GM12878 (cell line): Measurements from ENCODE around the gene CHRND. TPM values are rescaled to one million over a fixed set of nuclear protein-coding genes. Genes with fewer than 3 reads are reported as not detected.

Experiments
- CHD4 ChIP-seq: fragments of 200-600 bp; sonication (generic); IDR thresholded peaks from 2 replicates; pipeline ENCODE4 v1.6.1; 2016; ENCODE audit warnings: mild to moderate bottlenecking
- FOXK2 ChIP-seq: fragments of 450-650 bp; IDR thresholded peaks from 2 replicates; pipeline ENCODE4 v1.6.1; 2017; ENCODE audit warnings: mild to moderate bottlenecking, moderate library complexity
- IKZF1 ChIP-seq: fragments of 450-650 bp; conservative IDR thresholded peaks from 2 replicates; pipeline ENCODE4 v1.6.1; 2017; ENCODE audit warnings: antibody characterized with exemption, mild to moderate bottlenecking
- NFXL1 ChIP-seq: fragments of 450-650 bp; IDR thresholded peaks from 2 replicates; pipeline ENCODE4 v1.6.1; 2017; ENCODE audit warnings: antibody characterized with exemption, mild to moderate bottlenecking, borderline replicate concordance
- NR2F1 ChIP-seq: fragments of 450-650 bp; conservative IDR thresholded peaks from 2 replicates; pipeline ENCODE4 v1.6.1; 2017; ENCODE audit warnings: mild to moderate bottlenecking
- PAX5 ChIP-seq: IDR thresholded peaks from 2 replicates; pipeline ENCODE4 v1.6.1; 2011; ENCODE audit warnings: low read depth, low read length, borderline replicate concordance
- POU2F2 ChIP-seq: IDR thresholded peaks from 3 replicates; pipeline ENCODE4 v1.6.1; 2011; ENCODE audit warnings: low read depth, mild to moderate bottlenecking, low read length, borderline replicate concordance
- SMC3 ChIP-seq: IDR thresholded peaks from 2 replicates; pipeline ENCODE4 v1.6.1; 2011; ENCODE audit warnings: low read length, improper control_type of control experiment, borderline replicate concordance
- USF2 ChIP-seq: IDR thresholded peaks from 2 replicates; pipeline ENCODE4 v1.6.1; 2011; ENCODE audit warnings: low read depth, low read length, improper control_type of control experiment, borderline replicate concordance
- WRNIP1 ChIP-seq: IDR thresholded peaks from 2 replicates; pipeline ENCODE4 v1.6.1; 2011; ENCODE audit warnings: low read depth, low read length, improper control_type of control experiment, borderline replicate concordance
- polyA plus RNA-seq, 11 experiments: library from polyadenylated mRNA; depleted of rRNA in 4 of 11; unstranded in 6 of 11; stranded (reverse) in 5 of 11; fragments of >200 nt; fragmentation: Nextera tagmentation in 4 of 11; fragmentation: Illumina TruSeq in 1 of 11; extraction: Ambion mirVana in 4 of 11; extraction: Trizol in 1 of 11; gene quantifications; 1 replicate in 1 of 11; 2 replicates in 10 of 11; pipeline versions ENCODE4 v1.2.1 to v1.2.3, GENCODE V29; 2011 to 2016; ENCODE audit warnings: inconsistent platforms in 2 of 11, missing spikeins in 2 of 11, low read depth in 1 of 11
- total RNA-seq, 4 experiments: library from RNA; depleted of rRNA in 3 of 4; stranded (reverse); fragments of >200 nt in 3 of 4; fragmentation: Illumina TruSeq in 1 of 4; extraction: Trizol in 1 of 4; gene quantifications; 2 replicates each; pipeline versions ENCODE4 v1.2.1 to v1.2.3, GENCODE V29; 2013 to 2021
- TF ChIP-seq, protein P1 (sequence below), 3 experiments: IDR thresholded peaks in 2 of 3; conservative IDR thresholded peaks in 1 of 3; 2 replicates each; pipeline ENCODE4 v1.5.1; 2011; ENCODE audit warnings: low read depth in 3 of 3, low read length in 3 of 3, mild to moderate bottlenecking in 3 of 3, control low read depth in 2 of 3, moderate library complexity in 2 of 3, inconsistent platforms in 1 of 3, mixed read lengths in 1 of 3; ENCODE audit not compliant: control insufficient read depth in 2 of 3, insufficient read depth in 1 of 3; ENCODE audit errors: extremely low read depth in 1 of 3
- TF ChIP-seq, protein P2 (sequence below): fragments of 450-650 bp; IDR thresholded peaks from 2 replicates; pipeline ENCODE4 v1.6.1; 2016; ENCODE audit warnings: mild to moderate bottlenecking, moderate library complexity, borderline replicate concordance
- TF ChIP-seq, protein P3 (sequence below): fragments of 450-650 bp; IDR thresholded peaks from 2 replicates; pipeline ENCODE4 v1.6.1; 2018; ENCODE audit warnings: borderline replicate concordance, mild to moderate bottlenecking; ENCODE audit not compliant: partially characterized antibody
- TF ChIP-seq, protein P4 (sequence below): fragments of 450-650 bp; conservative IDR thresholded peaks from 2 replicates; pipeline ENCODE4 v1.6.1; 2017; ENCODE audit warnings: mild to moderate bottlenecking, moderate library complexity

Gene CHRND
- total and polyA plus RNA-seq, 10 of the 15 experiments (the other 5 are each of a cell fraction or from before 2014, with no cell fraction given) = not detected

DNA sequence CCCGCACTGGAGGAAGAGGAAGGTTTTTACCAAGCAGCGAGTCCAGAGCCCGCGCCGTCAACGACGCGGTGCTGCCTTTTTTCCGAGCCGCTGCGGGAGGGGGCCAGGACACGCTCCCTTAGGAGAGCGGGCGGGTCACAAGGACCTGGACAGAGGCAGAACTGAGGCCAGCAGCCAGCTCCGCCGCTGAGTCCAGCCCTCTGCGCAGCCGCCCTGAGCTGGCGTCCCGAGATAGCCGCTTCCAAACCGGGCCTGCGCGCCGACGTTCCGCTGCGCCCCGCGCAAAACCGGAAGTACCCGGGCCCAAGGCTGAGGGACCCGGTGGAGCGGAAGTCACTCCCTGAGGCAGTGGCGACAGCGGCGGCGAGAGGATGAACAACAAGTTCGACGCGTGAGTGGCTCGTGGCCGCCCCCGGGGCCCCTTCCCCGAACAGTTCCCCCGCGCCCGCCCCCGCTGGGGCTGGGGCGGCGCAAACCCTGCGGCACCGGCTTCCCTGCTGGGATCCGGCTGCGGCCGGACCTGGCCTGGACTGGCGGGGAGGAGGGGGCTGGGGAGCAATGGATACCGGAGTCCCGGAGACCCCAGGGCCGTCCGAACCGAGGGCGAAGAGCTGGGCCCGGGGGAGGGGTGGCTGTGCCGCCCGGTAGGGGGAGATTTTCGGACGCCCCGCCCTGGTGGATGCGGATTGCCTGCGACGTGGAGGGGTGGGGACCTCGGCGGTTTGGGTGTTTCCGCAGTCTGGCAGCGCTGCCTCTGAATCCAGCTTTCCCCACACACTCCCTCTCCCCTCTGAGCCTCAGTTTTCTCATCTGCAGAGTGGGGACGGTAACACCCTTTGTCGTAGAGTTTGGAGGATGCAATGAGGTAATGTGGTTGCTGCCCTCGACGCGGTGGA, 24.6 kb downstream of the CHRND start, which contains the start of the genes EIF4E2 and TIGD1 (continued):
- TF ChIP-seq, protein P1, sequence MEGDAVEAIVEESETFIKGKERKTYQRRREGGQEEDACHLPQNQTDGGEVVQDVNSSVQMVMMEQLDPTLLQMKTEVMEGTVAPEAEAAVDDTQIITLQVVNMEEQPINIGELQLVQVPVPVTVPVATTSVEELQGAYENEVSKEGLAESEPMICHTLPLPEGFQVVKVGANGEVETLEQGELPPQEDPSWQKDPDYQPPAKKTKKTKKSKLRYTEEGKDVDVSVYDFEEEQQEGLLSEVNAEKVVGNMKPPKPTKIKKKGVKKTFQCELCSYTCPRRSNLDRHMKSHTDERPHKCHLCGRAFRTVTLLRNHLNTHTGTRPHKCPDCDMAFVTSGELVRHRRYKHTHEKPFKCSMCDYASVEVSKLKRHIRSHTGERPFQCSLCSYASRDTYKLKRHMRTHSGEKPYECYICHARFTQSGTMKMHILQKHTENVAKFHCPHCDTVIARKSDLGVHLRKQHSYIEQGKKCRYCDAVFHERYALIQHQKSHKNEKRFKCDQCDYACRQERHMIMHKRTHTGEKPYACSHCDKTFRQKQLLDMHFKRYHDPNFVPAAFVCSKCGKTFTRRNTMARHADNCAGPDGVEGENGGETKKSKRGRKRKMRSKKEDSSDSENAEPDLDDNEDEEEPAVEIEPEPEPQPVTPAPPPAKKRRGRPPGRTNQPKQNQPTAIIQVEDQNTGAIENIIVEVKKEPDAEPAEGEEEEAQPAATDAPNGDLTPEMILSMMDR (IDR thresholded peaks at IDR 0.05 in 2 of 3, conservative IDR thresholded peaks at IDR 0.05 in 1 of 3; ENCODE audit: control insufficient read depth in 2 of 3, extremely low read depth in 1 of 3, insufficient read depth in 1 of 3, low read depth in 3 of 3, low read length in 3 of 3) = peak; percentile 1 to 28 (median 23); a peak in 2 of 6 replicates
- no peak for TF ChIP-seq NFXL1
- TF ChIP-seq, protein P2, sequence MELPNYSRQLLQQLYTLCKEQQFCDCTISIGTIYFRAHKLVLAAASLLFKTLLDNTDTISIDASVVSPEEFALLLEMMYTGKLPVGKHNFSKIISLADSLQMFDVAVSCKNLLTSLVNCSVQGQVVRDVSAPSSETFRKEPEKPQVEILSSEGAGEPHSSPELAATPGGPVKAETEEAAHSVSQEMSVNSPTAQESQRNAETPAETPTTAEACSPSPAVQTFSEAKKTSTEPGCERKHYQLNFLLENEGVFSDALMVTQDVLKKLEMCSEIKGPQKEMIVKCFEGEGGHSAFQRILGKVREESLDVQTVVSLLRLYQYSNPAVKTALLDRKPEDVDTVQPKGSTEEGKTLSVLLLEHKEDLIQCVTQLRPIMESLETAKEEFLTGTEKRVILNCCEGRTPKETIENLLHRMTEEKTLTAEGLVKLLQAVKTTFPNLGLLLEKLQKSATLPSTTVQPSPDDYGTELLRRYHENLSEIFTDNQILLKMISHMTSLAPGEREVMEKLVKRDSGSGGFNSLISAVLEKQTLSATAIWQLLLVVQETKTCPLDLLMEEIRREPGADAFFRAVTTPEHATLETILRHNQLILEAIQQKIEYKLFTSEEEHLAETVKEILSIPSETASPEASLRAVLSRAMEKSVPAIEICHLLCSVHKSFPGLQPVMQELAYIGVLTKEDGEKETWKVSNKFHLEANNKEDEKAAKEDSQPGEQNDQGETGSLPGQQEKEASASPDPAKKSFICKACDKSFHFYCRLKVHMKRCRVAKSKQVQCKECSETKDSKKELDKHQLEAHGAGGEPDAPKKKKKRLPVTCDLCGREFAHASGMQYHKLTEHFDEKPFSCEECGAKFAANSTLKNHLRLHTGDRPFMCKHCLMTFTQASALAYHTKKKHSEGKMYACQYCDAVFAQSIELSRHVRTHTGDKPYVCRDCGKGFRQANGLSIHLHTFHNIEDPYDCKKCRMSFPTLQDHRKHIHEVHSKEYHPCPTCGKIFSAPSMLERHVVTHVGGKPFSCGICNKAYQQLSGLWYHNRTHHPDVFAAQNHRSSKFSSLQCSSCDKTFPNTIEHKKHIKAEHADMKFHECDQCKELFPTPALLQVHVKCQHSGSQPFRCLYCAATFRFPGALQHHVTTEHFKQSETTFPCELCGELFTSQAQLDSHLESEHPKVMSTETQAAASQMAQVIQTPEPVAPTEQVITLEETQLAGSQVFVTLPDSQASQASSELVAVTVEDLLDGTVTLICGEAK = peak; percentile 99
- TF ChIP-seq USF2 = no peak
- TF ChIP-seq, protein P3, sequence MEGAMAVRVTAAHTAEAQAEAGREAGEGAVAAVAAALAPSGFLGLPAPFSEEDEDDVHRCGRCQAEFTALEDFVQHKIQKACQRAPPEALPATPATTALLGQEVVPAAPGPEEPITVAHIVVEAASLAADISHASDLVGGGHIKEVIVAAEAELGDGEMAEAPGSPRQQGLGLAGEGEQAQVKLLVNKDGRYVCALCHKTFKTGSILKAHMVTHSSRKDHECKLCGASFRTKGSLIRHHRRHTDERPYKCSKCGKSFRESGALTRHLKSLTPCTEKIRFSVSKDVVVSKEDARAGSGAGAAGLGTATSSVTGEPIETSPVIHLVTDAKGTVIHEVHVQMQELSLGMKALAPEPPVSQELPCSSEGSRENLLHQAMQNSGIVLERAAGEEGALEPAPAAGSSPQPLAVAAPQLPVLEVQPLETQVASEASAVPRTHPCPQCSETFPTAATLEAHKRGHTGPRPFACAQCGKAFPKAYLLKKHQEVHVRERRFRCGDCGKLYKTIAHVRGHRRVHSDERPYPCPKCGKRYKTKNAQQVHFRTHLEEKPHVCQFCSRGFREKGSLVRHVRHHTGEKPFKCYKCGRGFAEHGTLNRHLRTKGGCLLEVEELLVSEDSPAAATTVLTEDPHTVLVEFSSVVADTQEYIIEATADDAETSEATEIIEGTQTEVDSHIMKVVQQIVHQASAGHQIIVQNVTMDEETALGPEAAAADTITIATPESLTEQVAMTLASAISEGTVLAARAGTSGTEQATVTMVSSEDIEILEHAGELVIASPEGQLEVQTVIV = peak; percentile 36
- TF ChIP-seq POU2F2 = peak; percentile 62; the same call in 1 of the 3 replicates
- peak; percentile 67; the same call in 1 of the 2 replicates for TF ChIP-seq PAX5
- TF ChIP-seq, protein P4, sequence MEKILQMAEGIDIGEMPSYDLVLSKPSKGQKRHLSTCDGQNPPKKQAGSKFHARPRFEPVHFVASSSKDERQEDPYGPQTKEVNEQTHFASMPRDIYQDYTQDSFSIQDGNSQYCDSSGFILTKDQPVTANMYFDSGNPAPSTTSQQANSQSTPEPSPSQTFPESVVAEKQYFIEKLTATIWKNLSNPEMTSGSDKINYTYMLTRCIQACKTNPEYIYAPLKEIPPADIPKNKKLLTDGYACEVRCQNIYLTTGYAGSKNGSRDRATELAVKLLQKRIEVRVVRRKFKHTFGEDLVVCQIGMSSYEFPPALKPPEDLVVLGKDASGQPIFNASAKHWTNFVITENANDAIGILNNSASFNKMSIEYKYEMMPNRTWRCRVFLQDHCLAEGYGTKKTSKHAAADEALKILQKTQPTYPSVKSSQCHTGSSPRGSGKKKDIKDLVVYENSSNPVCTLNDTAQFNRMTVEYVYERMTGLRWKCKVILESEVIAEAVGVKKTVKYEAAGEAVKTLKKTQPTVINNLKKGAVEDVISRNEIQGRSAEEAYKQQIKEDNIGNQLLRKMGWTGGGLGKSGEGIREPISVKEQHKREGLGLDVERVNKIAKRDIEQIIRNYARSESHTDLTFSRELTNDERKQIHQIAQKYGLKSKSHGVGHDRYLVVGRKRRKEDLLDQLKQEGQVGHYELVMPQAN = peak; percentile 12; the same call in 1 of the 2 replicates
- TF ChIP-seq NR2F1 = 0 out of 2 replicates have a peak, but pooled peaks have one; percentile 38
- TF ChIP-seq CHD4 = no peak
- peak; percentile 97 for TF ChIP-seq IKZF1
- TF ChIP-seq FOXK2 = no peak; the same call in 1 of the 2 replicates
- 0 out of 2 replicates have a peak, but pooled peaks have one; percentile 37 for TF ChIP-seq WRNIP1
- TF ChIP-seq SMC3 = no peak
